IMR-90 (cell line): Measurements from ENCODE around the gene AUTS2. TPM values are rescaled to one million over a fixed set of nuclear protein-coding genes. Genes with fewer than 3 reads are reported as not detected.
A peak's percentile ranks its signal among the peaks of the same experiment; 100 is the strongest.

Source experiments
- ATAC-seq: fragments of 200-7000 bp; cut with Tn5 transposase; 2 replicates; pipeline ENCODE4 v1.9.1; 2020; ENCODE audit warnings: low read depth, mild to moderate bottlenecking, moderate library complexity
- BruUV-seq: library from RNA; stranded (reverse); fragments of 400-500 nt; replicated peaks from 2 replicates; lab custom pipeline; 2021; lab: Mats Ljungman, UMichigan
- CTCF ChIA-PET: fragments of 300-600 bp; formaldehyde crosslinking; extraction: SDS; loops from one replicate; lab custom pipeline; 2021; ENCODE audit warnings: antibody characterized with exemption; lab: Yijun Ruan, JAX
- POLR2A ChIA-PET: fragments of 300-600 bp; sonication (Branson Sonifier 250); formaldehyde crosslinking; loops from one replicate; lab custom pipeline; 2022; ENCODE audit warnings: antibody characterized with exemption; ENCODE audit not compliant: unreplicated experiment; lab: Charles Lee
- DNase-seq: peaks from one replicate; pipeline ENCODE4 v3.0.0; 2013
- H2AFZ ChIP-seq: replicated peaks from 2 replicates; pipeline ENCODE3; 2013; ENCODE audit warnings: low read length, mild to moderate bottlenecking; ENCODE audit not compliant: poor library complexity
- H2AK5ac ChIP-seq: 2 replicates; pipeline ENCODE4 v1.6.1; 2013; ENCODE audit warnings: low read depth, low read length, inconsistent platforms
- H2AK9ac ChIP-seq: replicated peaks from 2 replicates; pipeline ENCODE3; 2013; ENCODE audit warnings: mild to moderate bottlenecking, low read depth, low read length, moderate library complexity; ENCODE audit not compliant: poor library complexity
- H2BK120ac ChIP-seq: 2 replicates; pipeline ENCODE4 v1.6.1; 2013; ENCODE audit warnings: low read depth, low read length, inconsistent platforms
- H2BK15ac ChIP-seq: 3 replicates; pipeline ENCODE4 v1.6.1; 2013; ENCODE audit warnings: low read depth, low read length, inconsistent platforms
- H2BK20ac ChIP-seq: 2 replicates; pipeline ENCODE4 v1.6.1; 2013; ENCODE audit warnings: low read depth, mild to moderate bottlenecking, inconsistent platforms, low read length, moderate library complexity
- H2BK5ac ChIP-seq: 2 replicates; pipeline ENCODE4 v1.6.1; 2013; ENCODE audit warnings: mild to moderate bottlenecking, low read depth, low read length, inconsistent platforms; ENCODE audit not compliant: poor library complexity, severe bottlenecking
- H3K14ac ChIP-seq: replicated peaks from 2 replicates; pipeline ENCODE4 v1.6.1; 2013; ENCODE audit warnings: low read depth, low read length, inconsistent platforms
- H3K18ac ChIP-seq: 2 replicates; pipeline ENCODE4 v1.6.1; 2013; ENCODE audit warnings: low read depth, low read length, control low read depth
- H3K23ac ChIP-seq: 2 replicates; pipeline ENCODE4 v1.6.1; 2013; ENCODE audit warnings: low read depth, low read length, inconsistent platforms
- H3K27ac ChIP-seq: 2 replicates; pipeline ENCODE4 v1.5.1; 2013; ENCODE audit warnings: mild to moderate bottlenecking, control low read depth, low read length; ENCODE audit not compliant: insufficient read depth
- H3K27me3 ChIP-seq: 2 replicates; pipeline ENCODE4 v1.6.1; 2013; ENCODE audit warnings: low read length; ENCODE audit not compliant: control insufficient read depth, insufficient read depth
- H3K36me3 ChIP-seq: 2 replicates; pipeline ENCODE4 v1.6.1; 2013; ENCODE audit warnings: low read length, mixed read lengths; ENCODE audit not compliant: control insufficient read depth, insufficient read depth
- H3K4ac ChIP-seq: 2 replicates; pipeline ENCODE4 v1.6.1; 2013; ENCODE audit warnings: low read depth, low read length, inconsistent platforms
- H3K4me1 ChIP-seq: 2 replicates; pipeline ENCODE4 v1.6.1; 2013; ENCODE audit warnings: low read length, mixed read lengths; ENCODE audit not compliant: control insufficient read depth, insufficient read depth
- H3K4me2 ChIP-seq: 2 replicates; pipeline ENCODE4 v1.6.1; 2013; ENCODE audit warnings: low read depth, mild to moderate bottlenecking, control low read depth, low read length, moderate library complexity
- H3K4me3 ChIP-seq: 2 replicates; pipeline ENCODE4 v1.5.1; 2013; ENCODE audit warnings: low read depth, mild to moderate bottlenecking, control low read depth, low read length, moderate library complexity; ENCODE audit not compliant: insufficient read depth
- H3K56ac ChIP-seq: 2 replicates; pipeline ENCODE4 v1.6.1; 2013; ENCODE audit warnings: low read length, inconsistent platforms; ENCODE audit not compliant: insufficient read depth; ENCODE audit errors: extremely low read depth
- H3K79me1 ChIP-seq, 2 experiments: 2 replicates each; pipeline ENCODE4 v1.6.1; 2013; ENCODE audit warnings: low read length in 2 of 2, inconsistent platforms in 1 of 2, low read depth in 1 of 2
- H3K9ac ChIP-seq: 2 replicates; pipeline ENCODE4 v1.6.1; 2013; ENCODE audit warnings: low read depth, low read length, control low read depth
- H3K9me1 ChIP-seq: 2 replicates; pipeline ENCODE4 v1.6.1; 2013; ENCODE audit warnings: low read length, inconsistent platforms; ENCODE audit not compliant: insufficient read depth
- H3K9me3 ChIP-seq: 2 replicates; pipeline ENCODE4 v1.6.1; 2013; ENCODE audit warnings: low read length; ENCODE audit not compliant: control insufficient read depth, insufficient read depth
- H4K20me1 ChIP-seq: 2 replicates; pipeline ENCODE4 v1.6.1; 2013; ENCODE audit warnings: low read length, inconsistent platforms; ENCODE audit not compliant: insufficient read depth
- H4K5ac ChIP-seq: 2 replicates; pipeline ENCODE4 v1.6.1; 2013; ENCODE audit warnings: mild to moderate bottlenecking, low read depth, low read length, control low read depth
- H4K8ac ChIP-seq, 2 experiments: 2 replicates each; pipeline ENCODE4 v1.6.1; 2013; ENCODE audit warnings: low read depth in 2 of 2, low read length in 2 of 2, control low read depth in 1 of 2, inconsistent platforms in 1 of 2
- H4K91ac ChIP-seq: 2 replicates; pipeline ENCODE4 v1.6.1; 2013; ENCODE audit warnings: low read depth, low read length, inconsistent platforms; ENCODE audit not compliant: insufficient read depth
- MAFK ChIP-seq: IDR thresholded peaks from 2 replicates; pipeline ENCODE4 v1.6.1; 2012; ENCODE audit warnings: low read depth, low read length, improper control_type of control experiment
- MXI1 ChIP-seq: IDR thresholded peaks from 2 replicates; pipeline ENCODE4 v1.6.1; 2012; ENCODE audit warnings: low read depth, mild to moderate bottlenecking, low read length, moderate library complexity, borderline replicate concordance
- NFE2L2 ChIP-seq: fragments of 150-350 bp; IDR thresholded peaks from 2 replicates; pipeline ENCODE4 v1.6.1; 2016; ENCODE audit warnings: low read depth, mild to moderate bottlenecking, low read length
- RCOR1 ChIP-seq: IDR thresholded peaks from 2 replicates; pipeline ENCODE4 v1.6.1; 2012; ENCODE audit warnings: mild to moderate bottlenecking, low read length, improper control_type of control experiment; ENCODE audit not compliant: insufficient replicate concordance
- WGBS, 2 experiments: methylation state at CpG; one replicate each; pipeline versions ENCODE4 v1.1.5 to v1.1.7; 2013; ENCODE audit warnings: missing lambda C conversion rate in 2 of 2; ENCODE audit not compliant: insufficient read length in 1 of 2; ENCODE audit errors: extremely low coverage in 2 of 2; 5-methylcytosine and 5-hydroxymethylcytosine counted together
- dilution Hi-C: fragments of 300-500 bp; cut with HindIII; formaldehyde crosslinking; loops from one replicate; pipeline ENCODE4 v1.14.3; 2018; ENCODE audit warnings: low sequenced_read_pairs; ENCODE audit not compliant: unreplicated experiment
- in situ Hi-C: fragments of 300-500 bp; cut with MboI; formaldehyde crosslinking; loops from 3 replicates; pipeline ENCODE4 v1.14.3; 2019; ENCODE audit warnings: low sequenced_read_pairs, inconsistent platforms, mixed read lengths
- intact Hi-C: fragments of 100-400 bp; cut with micrococcal nuclease; formaldehyde crosslinking; loops from 2 replicates; pipeline ENCODE4 v1.10.0; 2022
- polyA plus RNA-seq, 3 experiments: library from polyadenylated mRNA; depleted of rRNA; stranded (reverse); fragments of >200 nt; gene quantifications; 2 replicates each; pipeline ENCODE4 v1.2.3, GENCODE V29; 2012; ENCODE audit warnings: low replicate concordance in 1 of 3
- total RNA-seq: library from RNA; depleted of rRNA; stranded (reverse); fragments of >200 nt; gene quantifications from 2 replicates; pipeline ENCODE4 v1.2.3, GENCODE V29; 2012
- TF ChIP-seq, protein P1 (sequence below): fragments of 150-350 bp; IDR thresholded peaks from 2 replicates; pipeline ENCODE4 v1.6.1; 2016; ENCODE audit warnings: low read depth, mild to moderate bottlenecking, low read length, moderate library complexity, borderline replicate concordance

Gene AUTS2
- total and polyA plus RNA-seq, 2 of the 4 experiments (the other 2 are of a cell fraction) = 0.90 to 3.0 TPM

DNA sequence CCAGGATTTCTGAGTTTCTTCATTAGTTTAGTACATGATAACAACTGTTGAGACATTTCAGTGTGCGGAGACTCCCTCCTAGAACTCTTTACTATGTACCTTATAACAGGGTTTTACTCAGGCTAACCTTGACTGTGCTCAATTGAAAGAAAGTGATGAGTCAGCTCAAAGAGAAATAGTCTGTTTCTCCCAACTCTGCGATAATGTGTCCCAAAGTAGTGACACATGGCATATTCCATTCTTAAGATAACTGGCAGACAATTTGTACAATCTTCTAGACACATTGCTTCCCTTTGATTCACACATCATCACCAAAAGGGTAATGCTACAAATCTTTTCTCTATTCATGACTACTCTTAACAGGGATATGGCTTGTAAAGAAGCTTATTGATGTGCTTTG is 645.2 kb downstream of the AUTS2 start:
- ATAC-seq (no peak), DNase-seq (no peak)
- Histone ChIP-seq H3K79me1 (no peaks in the 10 kb centered on the region), H3K4me1 (no peaks in the 10 kb centered on the region), H3K9me3 (no peaks in the 10 kb centered on the region), H3K18ac (no peak overlapping the region), H3K14ac (no peak overlapping the region), H4K20me1 (no peaks in the 10 kb centered on the region), H2BK15ac (no peak overlapping the region), H2AK5ac (no peak overlapping the region), H4K91ac (no peak overlapping the region), H3K27ac (no peak overlapping the region), H2AK9ac (no peak overlapping the region), H3K4me3 (no peak overlapping the region), H3K56ac (no peak overlapping the region), H2BK20ac (no peak overlapping the region), H2BK5ac (no peak overlapping the region), H3K27me3 (no peaks in the 10 kb centered on the region), H4K5ac (no peak overlapping the region), H3K36me3 (no peaks in the 10 kb centered on the region), H4K8ac (no peak overlapping the region), H3K23ac (no peak overlapping the region), H3K9me1 (no peaks in the 10 kb centered on the region), H3K9ac (no peak overlapping the region), H3K4ac (no peak overlapping the region), H2AFZ (no peak overlapping the region), H2BK120ac (no peak overlapping the region), H3K4me2 (no peak overlapping the region)
- intact Hi-C loops (no loop called here), in situ Hi-C loops (no loop called here), dilution Hi-C loops (no loop called here)
- no TSS peak for BruUV-seq
- POLR2A ChIA-PET = no interaction called here
- TF ChIP-seq, protein P1, sequence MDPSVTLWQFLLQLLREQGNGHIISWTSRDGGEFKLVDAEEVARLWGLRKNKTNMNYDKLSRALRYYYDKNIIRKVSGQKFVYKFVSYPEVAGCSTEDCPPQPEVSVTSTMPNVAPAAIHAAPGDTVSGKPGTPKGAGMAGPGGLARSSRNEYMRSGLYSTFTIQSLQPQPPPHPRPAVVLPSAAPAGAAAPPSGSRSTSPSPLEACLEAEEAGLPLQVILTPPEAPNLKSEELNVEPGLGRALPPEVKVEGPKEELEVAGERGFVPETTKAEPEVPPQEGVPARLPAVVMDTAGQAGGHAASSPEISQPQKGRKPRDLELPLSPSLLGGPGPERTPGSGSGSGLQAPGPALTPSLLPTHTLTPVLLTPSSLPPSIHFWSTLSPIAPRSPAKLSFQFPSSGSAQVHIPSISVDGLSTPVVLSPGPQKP = no peak
- no peak for TF ChIP-seq NFE2L2
- peak; percentile 97 for TF ChIP-seq MAFK
- no peak for TF ChIP-seq MXI1
- no peak for TF ChIP-seq RCOR1
- no CpG with 5 or more reads among the region's 2 CpGs for WGBS, 2 experiments
- CTCF ChIA-PET = no interaction called here
